ENCODE data around the gene GIT2. TPM values are rescaled to one million over a fixed set of nuclear protein-coding genes. Genes with fewer than 3 reads are reported as not detected.

Gene GIT2
- total RNA-seq, 1 experiment from 2014 or later = 40.0 TPM

DNA sequence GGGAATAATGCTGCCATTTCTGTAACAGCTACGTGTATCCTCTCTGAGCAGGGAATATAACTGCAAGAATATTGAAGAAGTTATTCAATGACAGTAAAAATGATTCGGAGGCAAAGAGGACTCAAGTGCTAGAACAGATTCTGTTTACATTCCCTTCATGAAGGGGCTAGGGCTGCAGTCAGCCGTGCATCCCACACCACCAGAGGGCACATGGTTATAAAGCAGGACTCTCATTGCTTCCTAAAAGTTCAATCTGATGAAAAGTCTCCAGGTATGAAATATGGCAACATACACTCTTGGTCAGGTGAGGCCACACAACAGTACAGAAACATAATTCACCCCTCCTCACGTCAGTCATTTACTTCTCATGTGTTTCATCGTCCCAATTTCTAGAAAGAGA lies 62.1 kb downstream of the GIT2 start:
- TF ChIP-seq SIN3A (IDR thresholded peaks at IDR 0.05; ENCODE audit: borderline replicate concordance, insufficient read depth, low read depth, low read length) = no peak
- no peak for TF ChIP-seq TCF7L2 (IDR thresholded peaks at IDR 0.05; ENCODE audit: low read depth, low read length)
- TF ChIP-seq REST (IDR thresholded peaks at IDR 0.05; ENCODE audit: insufficient read depth in 1 of 2, low read depth in 2 of 2, low read length in 1 of 2) = no peak
- no peak for TF ChIP-seq POLR2AphosphoS5 (IDR thresholded peaks at IDR 0.05; ENCODE audit: low read depth, low read length)
- TF ChIP-seq, protein P1, sequence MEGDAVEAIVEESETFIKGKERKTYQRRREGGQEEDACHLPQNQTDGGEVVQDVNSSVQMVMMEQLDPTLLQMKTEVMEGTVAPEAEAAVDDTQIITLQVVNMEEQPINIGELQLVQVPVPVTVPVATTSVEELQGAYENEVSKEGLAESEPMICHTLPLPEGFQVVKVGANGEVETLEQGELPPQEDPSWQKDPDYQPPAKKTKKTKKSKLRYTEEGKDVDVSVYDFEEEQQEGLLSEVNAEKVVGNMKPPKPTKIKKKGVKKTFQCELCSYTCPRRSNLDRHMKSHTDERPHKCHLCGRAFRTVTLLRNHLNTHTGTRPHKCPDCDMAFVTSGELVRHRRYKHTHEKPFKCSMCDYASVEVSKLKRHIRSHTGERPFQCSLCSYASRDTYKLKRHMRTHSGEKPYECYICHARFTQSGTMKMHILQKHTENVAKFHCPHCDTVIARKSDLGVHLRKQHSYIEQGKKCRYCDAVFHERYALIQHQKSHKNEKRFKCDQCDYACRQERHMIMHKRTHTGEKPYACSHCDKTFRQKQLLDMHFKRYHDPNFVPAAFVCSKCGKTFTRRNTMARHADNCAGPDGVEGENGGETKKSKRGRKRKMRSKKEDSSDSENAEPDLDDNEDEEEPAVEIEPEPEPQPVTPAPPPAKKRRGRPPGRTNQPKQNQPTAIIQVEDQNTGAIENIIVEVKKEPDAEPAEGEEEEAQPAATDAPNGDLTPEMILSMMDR (IDR thresholded peaks at IDR 0.05) = no peak; the same call in 1 of the 2 replicates
- Histone ChIP-seq H3K4me3 (ENCODE audit: low read depth in 2 of 2, low read length in 2 of 2) (no peak overlapping the region), H3K36me3 (ENCODE audit: control insufficient read depth, insufficient read depth, low read length) (peaks cover 10% of the 10 kb centered on the region), H3K9me3 (ENCODE audit: control insufficient read depth, insufficient read depth, low read depth, low read length) (no peaks in the 10 kb centered on the region), H3K27ac (ENCODE audit: low read length) (no peak overlapping the region), H3K27me3 (ENCODE audit: control insufficient read depth, insufficient read depth, low read length) (no peaks in the 10 kb centered on the region), H3K4me1 (ENCODE audit: control insufficient read depth, insufficient read depth, low read length) (no peaks in the 10 kb centered on the region)
- ATAC-seq = no peak
- BruUV-seq (replicated peaks) = no TSS peak
- ChIA-PET CTCF (no interaction called here), POLR2A (no interaction called here)
- DNase-seq (ENCODE audit: low read depth, low spot score) = no peak
- intact Hi-C loops (cut with micrococcal nuclease; ENCODE audit: unreplicated experiment) (no loop called here), in situ Hi-C loops (cut with HindIII; ENCODE audit: low pct_unique_long_range_greater_than_20kb, low sequenced_read_pairs) (no loop called here)

DNA sequence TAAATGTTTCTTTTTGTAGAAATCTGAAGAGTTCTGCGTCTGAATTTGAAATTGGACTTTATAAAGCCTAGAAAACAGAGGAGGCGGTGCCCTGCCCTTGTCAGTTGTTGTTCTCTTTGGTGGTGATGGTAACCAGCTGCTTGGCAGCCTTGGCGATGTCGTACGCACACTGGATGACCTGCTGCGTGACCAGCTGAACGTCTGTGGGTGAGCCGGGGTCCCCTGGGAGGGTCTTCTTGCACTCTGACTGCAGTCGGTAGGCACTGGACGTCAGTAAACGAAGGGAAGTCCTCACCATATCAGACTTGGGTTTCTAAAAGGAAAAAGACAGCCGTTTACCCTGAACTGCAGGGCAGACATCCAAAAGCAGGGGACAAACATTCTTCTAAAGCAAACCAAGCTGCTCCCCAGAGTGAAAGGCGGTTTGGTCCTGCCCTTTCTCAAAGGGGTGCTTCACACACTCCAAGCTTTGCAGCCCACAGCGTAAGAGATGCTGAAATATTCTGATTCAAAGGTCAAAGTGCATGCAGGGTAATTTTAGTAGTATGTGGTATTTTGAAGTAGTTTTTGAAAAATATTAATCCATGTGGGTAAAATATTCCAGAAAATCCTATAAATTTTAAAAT lies 63.2 kb downstream of the GIT2 start:
- H3K4me1 ChIP-seq (ENCODE audit: control insufficient read depth, insufficient read depth, low read length) = no peaks in the 10 kb centered on the region
- no peak overlapping the region for H3K4me3 ChIP-seq (ENCODE audit: low read depth in 2 of 2, low read length in 2 of 2)
- peaks cover 10% of the 10 kb centered on the region for H3K36me3 ChIP-seq (ENCODE audit: control insufficient read depth, insufficient read depth, low read length)
- ChIA-PET POLR2A (no interaction called here), CTCF (no interaction called here)
- no TSS peak for BruUV-seq (replicated peaks)
- intact Hi-C loops (cut with micrococcal nuclease; ENCODE audit: unreplicated experiment) = no loop called here
- no peaks in the 10 kb centered on the region for H3K9me3 ChIP-seq (ENCODE audit: control insufficient read depth, insufficient read depth, low read depth, low read length)
- TF ChIP-seq SIN3A (IDR thresholded peaks at IDR 0.05; ENCODE audit: borderline replicate concordance, insufficient read depth, low read depth, low read length) (no peak), TCF7L2 (IDR thresholded peaks at IDR 0.05; ENCODE audit: low read depth, low read length) (no peak), POLR2AphosphoS5 (IDR thresholded peaks at IDR 0.05; ENCODE audit: low read depth, low read length) (no peak), REST (IDR thresholded peaks at IDR 0.05; ENCODE audit: insufficient read depth in 1 of 2, low read depth in 2 of 2, low read length in 1 of 2) (no peak)
- TF ChIP-seq, protein P1 (IDR thresholded peaks at IDR 0.05) = no peak
- ATAC-seq (no peak), DNase-seq (ENCODE audit: low read depth, low spot score) (no peak)
- H3K27me3 ChIP-seq (ENCODE audit: control insufficient read depth, insufficient read depth, low read length) = no peaks in the 10 kb centered on the region
- in situ Hi-C loops (cut with HindIII; ENCODE audit: low pct_unique_long_range_greater_than_20kb, low sequenced_read_pairs) = no loop called here
- H3K27ac ChIP-seq (ENCODE audit: low read length) = no peak overlapping the region

Data from Panc1 (cell line).